Hypothalamus (tissue), 51 donors: ENCODE measurements around the gene MYRIP.
"Not testable (repeated sequence)": the region's sequence is repeated elsewhere in the genome, so short reads cannot be mapped to it uniquely, and the experiment has no call there.

Experiments
- DNase-seq, 51 donors: peaks; one replicate each; lab custom pipeline; 2025; lab: John Stamatoyannopoulos, UW

The MYRIP gene

GRCh38 chr3:40021338-40021737 lies 211.9 kb downstream of the MYRIP start:
- DNase-seq: no peak

DNA sequence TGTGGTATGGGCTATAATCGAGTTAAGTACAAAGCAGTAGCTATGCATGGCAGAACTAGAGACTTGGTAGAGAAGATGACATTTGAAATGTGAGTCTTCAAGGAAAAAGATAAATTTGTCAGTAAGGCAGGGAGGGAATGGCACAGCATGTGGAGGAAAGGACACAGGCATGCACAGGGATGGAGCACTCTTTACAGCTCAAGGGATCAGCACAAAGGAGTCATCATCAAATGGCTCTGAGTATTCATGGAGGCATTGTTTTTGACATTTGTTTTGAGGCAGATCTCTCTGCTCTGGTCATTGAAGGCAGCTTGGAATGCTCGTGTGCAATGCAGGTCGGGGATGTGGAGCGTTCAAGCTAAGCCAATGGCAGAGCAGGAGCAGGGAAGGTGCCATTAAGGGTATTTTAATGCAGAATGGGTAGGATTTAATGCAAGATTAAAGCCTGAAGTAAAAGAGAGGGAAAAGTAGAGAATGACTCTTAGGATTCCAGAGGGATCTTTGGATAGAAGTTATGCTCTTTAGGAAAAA lies 213.0 kb downstream of the MYRIP start:
- no peak for DNase-seq

- DNase-seq: no peak
Observed at GRCh38 chr3:40024526-40024925, 215.1 kb downstream of the MYRIP start.

DNA sequence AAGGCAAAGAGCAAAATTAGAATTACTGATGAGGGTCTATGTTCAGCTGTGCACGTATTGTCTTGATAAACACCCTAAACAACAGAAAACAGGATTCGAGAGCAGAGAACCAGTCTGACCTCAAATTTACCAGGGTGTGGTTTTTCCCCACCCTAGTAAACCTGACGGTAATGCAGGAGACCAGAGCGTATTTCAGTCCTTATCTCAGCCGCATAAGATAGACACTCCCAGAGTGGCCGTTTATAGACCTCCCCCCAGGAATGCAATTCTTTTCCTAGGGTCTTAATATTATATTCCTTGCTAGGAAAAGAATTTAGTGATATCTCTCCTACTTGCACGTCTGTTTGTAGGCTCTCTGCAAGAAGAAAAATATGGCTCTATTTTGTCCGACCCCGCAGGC lies 216.5 kb downstream of the MYRIP start:
- not testable (repeated sequence) for DNase-seq

DNA sequence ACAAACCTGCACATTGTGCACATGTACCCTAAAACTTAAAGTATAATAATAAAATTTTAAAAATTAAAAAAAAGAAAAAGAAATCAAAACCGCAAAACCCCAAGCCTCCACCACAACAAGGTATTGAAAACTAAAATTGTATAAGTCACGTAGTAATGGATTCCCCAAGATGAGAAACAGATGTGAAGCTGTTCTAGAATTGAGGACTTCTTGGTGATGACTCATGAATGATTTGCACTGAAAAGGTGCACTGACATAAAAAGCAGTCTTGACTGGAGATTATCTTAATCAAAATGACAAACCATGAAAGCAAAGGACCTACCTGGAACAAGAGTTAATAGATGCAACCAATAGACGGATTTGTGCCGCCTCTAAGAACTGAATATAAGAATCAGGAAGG lies 225.8 kb downstream of the MYRIP start:
- no peak for DNase-seq

DNA sequence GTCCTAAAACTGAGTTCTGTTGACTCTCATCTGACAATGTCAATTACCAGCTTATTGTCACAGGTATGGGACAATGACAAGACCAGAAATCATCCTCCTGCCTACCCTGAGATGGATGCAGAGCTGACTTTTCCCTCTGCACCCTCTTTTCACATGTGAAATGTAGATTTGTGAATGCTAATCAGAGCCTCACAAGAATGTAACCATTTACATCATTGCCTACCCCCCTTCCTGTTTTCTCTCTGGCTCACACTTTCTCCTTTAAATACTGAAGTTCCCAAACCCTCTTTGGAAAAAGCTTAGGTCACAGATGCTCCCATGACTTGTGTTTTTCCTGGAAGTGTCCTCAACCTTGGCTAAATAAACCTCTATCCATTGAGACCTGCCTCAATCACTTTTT lies 228.2 kb downstream of the MYRIP start:
- no peak for DNase-seq

DNA sequence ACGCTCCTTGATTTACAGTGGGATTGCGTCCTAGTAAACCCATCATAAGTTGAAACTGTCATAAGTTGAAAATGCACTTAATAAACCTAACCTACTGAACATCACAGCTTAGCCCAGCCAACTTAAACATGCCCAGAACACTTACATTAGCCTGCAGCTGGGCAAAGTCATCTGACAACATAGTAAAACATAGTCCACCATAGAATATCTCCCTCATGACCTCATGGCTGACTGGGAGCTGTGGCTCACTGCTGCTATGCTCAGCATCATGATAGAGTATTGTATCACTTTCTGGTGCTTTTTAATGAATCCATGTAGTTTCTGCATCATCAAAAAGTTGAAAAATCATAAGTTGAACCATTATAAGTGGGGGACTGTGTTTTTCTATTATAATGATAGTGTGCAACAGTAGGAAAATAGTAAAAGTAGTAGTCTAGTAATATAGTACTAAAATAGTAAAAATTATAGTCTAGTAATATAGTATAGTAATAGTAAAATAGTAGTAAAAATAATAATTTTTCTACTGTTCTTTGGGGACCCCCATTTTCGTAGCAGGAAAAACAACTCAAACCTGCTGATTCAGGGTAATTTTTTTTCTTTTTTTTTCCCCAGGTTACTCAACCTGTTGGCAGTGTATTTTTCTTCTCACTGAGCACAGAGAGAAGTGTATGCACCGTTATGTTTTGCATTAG lies 233.5 kb downstream of the MYRIP start:
- no peak for DNase-seq

- peak in 10 of 51 donors; percentile 1 to 70 (median 6) for DNase-seq
Observed at GRCh38 chr3:40043444-40043755, 234.0 kb downstream of the MYRIP start.

DNA sequence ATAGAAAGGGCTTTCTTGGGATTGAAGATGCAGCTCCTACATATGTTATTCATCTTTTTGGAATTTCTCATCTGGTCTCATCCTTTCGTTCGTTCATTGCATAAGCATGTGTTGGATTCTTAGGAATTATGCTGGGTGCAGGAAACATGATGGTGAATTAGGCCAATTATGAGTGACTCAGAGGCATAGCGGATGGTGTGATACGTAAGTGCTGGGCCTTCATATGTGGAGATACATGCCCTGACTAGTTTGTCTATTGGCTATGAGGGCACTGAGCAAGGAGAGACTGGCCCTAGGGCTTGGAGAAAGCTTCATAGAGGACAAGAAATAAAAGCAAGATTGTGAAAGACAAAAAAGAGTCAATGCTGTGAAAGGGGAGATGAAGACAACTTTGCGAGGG lies 235.1 kb downstream of the MYRIP start:
- DNase-seq: no peak

GRCh38 chr3:40045051-40045450 lies 235.6 kb downstream of the MYRIP start:
- DNase-seq: no peak

- no peak for DNase-seq
Observed at GRCh38 chr3:40046149-40046548, 236.7 kb downstream of the MYRIP start.

GRCh38 chr3:40047406-40047805 lies 238.0 kb downstream of the MYRIP start:
- DNase-seq: no peak

- DNase-seq: no peak
Observed at GRCh38 chr3:40053663-40054062, 244.3 kb downstream of the MYRIP start.

DNA sequence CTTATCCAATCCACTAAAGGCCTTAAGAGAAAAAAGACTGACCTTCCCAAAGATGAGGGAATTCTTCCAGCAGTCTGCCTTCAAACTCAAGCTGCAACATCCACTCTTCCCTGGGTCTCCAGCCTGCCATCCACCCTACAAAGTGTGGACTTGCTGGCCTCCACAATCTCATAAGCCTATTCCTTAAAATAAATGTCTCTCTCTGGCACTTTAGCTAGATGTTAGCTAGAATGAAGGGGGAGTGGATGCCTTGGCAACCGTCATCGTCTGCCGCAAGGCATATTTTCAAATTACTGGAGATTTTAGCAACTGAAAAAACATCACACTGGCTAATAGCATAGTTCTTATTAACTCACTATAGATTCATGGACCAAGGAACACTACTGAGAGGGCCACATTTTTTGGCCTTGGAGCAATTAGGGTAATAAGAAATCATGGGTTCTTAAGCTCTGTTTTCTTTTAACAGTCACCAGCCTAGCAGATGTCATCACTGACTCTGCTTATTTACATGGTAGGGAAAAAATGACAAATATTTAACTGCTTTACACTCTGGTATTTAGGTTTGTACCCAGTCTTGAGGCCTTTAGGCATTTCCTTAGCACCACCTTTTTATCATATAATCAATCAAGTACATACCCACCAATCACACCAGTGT lies 245.3 kb downstream of the MYRIP start:
- DNase-seq: no peak

DNA sequence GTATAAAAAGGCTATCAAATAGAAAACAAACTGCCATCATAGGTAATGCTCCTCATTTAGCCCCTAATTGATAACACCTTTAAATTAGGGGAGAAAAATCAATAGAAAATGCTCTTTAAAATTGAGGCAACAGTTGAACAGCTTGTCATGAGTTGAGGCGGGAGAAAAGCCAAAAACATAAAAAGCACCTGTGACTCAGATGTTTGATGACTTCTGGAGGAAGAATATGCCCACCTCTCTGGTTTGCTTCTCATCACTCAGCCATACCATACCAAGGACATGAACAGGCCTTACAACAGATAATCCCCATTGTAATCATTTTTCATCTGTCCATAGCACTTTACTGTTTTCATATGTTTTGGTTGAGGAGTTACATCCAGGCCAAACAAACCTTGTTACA lies 246.0 kb downstream of the MYRIP start:
- DNase-seq: no peak

DNA sequence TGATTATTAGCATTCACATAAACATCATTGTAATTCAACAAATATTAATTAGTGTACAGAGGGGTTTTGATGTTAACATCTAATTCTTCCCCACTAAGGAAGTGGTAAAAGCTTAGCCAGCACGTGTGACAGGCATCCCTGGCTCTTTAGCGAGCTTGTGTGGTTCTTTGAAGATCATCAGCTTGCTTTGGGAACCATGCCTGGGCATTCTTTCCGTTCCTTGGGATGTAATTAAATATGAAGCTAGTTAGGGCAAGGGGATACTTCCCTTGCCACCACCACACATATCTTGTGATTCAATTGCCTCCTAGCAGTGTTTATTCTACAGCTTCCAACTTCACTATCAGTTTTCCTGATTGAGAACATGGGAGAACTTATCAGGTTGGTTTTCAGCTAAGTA lies 246.5 kb downstream of the MYRIP start:
- DNase-seq: no peak

DNA sequence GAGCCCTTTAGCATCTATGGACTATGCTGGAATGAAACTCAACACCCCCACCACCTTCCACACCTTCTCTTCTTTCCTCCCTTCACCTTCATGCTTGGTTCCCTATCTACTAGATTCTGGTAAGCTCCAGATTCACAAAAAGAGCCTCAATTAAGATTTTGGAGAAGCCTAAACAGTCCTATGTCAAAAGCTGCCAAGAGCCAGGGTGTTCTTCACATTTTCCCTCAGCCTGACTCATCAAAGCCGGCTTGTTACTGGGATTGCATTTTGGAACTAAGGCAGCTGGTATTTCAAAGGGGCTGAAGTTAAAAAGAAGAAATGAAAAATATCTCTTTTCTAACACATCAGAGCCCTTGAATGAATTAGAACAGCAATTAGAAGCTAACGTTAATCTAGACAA lies 247.7 kb downstream of the MYRIP start:
- DNase-seq: peak in 2 of 51 donors; percentile 0 to 16

- no peak for DNase-seq
Observed at GRCh38 chr3:40057786-40058185, 248.4 kb downstream of the MYRIP start.

DNA sequence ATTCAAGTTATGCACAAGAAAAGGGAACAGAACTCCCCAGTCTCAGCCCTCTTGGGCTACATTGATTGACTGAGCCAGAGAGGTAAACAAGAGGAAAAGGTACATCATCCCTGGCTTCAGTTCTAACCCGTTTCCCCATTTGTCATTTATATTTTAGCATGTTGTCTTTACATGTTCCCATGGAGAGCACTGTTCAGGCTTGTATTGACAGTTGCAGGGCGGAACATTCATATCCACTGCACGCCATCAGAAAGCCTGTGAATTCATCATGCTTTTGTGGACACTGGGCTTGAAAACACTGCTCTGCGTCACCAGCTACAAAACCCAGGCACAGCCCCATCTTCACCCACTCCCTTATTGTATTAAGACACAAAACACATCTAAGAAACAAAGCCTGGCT lies 259.2 kb downstream of the MYRIP start:
- no peak for DNase-seq

DNA sequence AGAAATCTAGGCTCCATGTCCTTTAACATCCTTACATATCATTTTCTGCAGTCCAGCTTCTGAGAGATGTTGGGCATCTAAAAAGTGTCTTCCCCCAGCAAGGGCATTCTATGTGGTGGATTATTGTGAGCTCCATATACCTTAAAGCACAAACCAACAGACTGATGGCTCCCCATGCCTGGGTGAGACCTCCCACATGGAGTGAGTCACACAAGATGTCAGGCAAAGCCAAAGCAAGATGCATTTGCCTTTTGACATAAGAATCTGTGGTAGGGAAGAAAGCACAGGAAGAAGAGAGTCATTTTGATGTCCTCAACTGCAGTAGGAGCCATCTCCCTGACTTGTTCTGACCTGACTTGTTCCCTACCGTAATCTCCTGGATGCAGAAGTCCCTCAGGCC lies 261.4 kb downstream of the MYRIP start:
- no peak for DNase-seq

GRCh38 chr3:40071683-40072238 lies 262.4 kb downstream of the MYRIP start:
- no peak for DNase-seq

DNA sequence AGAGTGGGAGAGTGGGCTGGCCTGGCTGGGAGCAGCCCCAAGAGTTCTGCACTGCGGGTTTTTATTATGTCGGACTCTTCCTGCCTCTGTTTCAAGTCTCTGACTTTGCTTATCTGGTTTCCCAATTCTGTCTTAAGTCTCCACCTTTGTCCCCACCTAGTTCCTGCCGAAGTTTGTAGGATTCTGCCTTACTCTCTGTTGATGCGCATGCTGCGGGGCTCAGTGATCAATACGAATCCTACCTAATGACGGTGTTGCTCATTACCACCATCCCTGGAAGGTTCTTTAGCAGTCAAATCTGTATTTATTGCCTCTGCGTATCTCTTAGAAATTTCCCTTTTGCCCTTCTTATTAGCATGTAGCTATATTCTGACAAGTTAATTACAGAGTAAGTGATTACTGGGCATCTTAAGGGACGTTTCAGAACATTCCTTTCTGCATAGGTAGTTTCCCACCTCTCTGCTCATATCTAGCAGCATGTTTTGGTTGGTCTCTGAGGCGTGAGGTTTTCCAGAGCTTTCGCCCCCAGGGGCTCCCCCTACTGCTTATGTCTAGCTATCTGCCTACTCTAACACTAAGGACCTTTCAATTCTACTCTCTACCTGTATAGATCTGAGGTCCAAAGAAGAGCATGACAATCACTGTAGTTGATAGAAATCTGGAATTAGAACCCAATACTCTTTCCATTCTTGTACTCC lies 264.1 kb downstream of the MYRIP start:
- no peak for DNase-seq
